ENCODE data around the gene CELF2.
A peak's percentile ranks its signal among the peaks of the same experiment; 100 is the strongest.

Gene CELF2

GRCh38 chr10:11142777-11143176, 125.1 kb downstream of the CELF2 start:
- Histone ChIP-seq H3K27me3 (replicated peaks; ENCODE audit: control insufficient read depth, insufficient read depth, low read length) (no peaks in the 10 kb centered on the region), H3K4me3 (ENCODE audit: low read length) (no peak overlapping the region), H3K9ac (ENCODE audit: low read length) (no peak overlapping the region), H3K36me3 (ENCODE audit: control insufficient read depth, insufficient read depth, low read length, severe bottlenecking) (no peaks in the 10 kb centered on the region), H3K9me3 (ENCODE audit: control insufficient read depth, low read length) (no peaks in the 10 kb centered on the region), H3K4me1 (ENCODE audit: control insufficient read depth, insufficient read depth, low read length) (peaks cover 2% of the 10 kb centered on the region)
- DNase-seq (ENCODE audit: low read depth): no peak

GRCh38 chr10:11143242-11143641, 125.6 kb downstream of the CELF2 start:
- H3K9me3 ChIP-seq (ENCODE audit: control insufficient read depth, low read length): no peaks in the 10 kb centered on the region
- no peak for DNase-seq (ENCODE audit: low read depth)
- no peaks in the 10 kb centered on the region for H3K36me3 ChIP-seq (ENCODE audit: control insufficient read depth, insufficient read depth, low read length, severe bottlenecking)
- H3K27me3 ChIP-seq (replicated peaks; ENCODE audit: control insufficient read depth, insufficient read depth, low read length): no peaks in the 10 kb centered on the region
- no peak overlapping the region for H3K4me3 ChIP-seq (ENCODE audit: low read length)
- no peak overlapping the region for H3K9ac ChIP-seq (ENCODE audit: low read length)
- H3K4me1 ChIP-seq (ENCODE audit: control insufficient read depth, insufficient read depth, low read length): peaks cover 2% of the 10 kb centered on the region

GRCh38 chr10:11144626-11145494, 127.2 kb downstream of the CELF2 start:
- Histone ChIP-seq H3K4me3 (ENCODE audit: low read length) (no peak overlapping the region), H3K4me1 (ENCODE audit: control insufficient read depth, insufficient read depth, low read length) (peaks cover 8% of the 10 kb centered on the region), H3K36me3 (ENCODE audit: control insufficient read depth, insufficient read depth, low read length, severe bottlenecking) (no peaks in the 10 kb centered on the region), H3K9me3 (ENCODE audit: control insufficient read depth, low read length) (no peaks in the 10 kb centered on the region), H3K9ac (ENCODE audit: low read length) (no peak overlapping the region), H3K27me3 (replicated peaks; ENCODE audit: control insufficient read depth, insufficient read depth, low read length) (no peaks in the 10 kb centered on the region)
- DNase-seq (ENCODE audit: low read depth): no peak

GRCh38 chr10:11145495-11145855, 127.8 kb downstream of the CELF2 start:
- H3K4me1 ChIP-seq (ENCODE audit: control insufficient read depth, insufficient read depth, low read length): peaks cover 11% of the 10 kb centered on the region
- H3K9ac ChIP-seq (ENCODE audit: low read length): no peak overlapping the region
- no peaks in the 10 kb centered on the region for H3K36me3 ChIP-seq (ENCODE audit: control insufficient read depth, insufficient read depth, low read length, severe bottlenecking)
- H3K9me3 ChIP-seq (ENCODE audit: control insufficient read depth, low read length): no peaks in the 10 kb centered on the region
- DNase-seq (ENCODE audit: low read depth): no peak
- no peaks in the 10 kb centered on the region for H3K27me3 ChIP-seq (replicated peaks; ENCODE audit: control insufficient read depth, insufficient read depth, low read length)
- H3K4me3 ChIP-seq (ENCODE audit: low read length): no peak overlapping the region

GRCh38 chr10:11146402-11147171, 128.9 kb downstream of the CELF2 start:
- Histone ChIP-seq H3K27me3 (replicated peaks; ENCODE audit: control insufficient read depth, insufficient read depth, low read length) (peaks cover 4% of the 10 kb centered on the region), H3K4me3 (ENCODE audit: low read length) (no peak overlapping the region), H3K9me3 (ENCODE audit: control insufficient read depth, low read length) (no peaks in the 10 kb centered on the region), H3K36me3 (ENCODE audit: control insufficient read depth, insufficient read depth, low read length, severe bottlenecking) (no peaks in the 10 kb centered on the region), H3K4me1 (ENCODE audit: control insufficient read depth, insufficient read depth, low read length) (peaks cover 11% of the 10 kb centered on the region), H3K9ac (ENCODE audit: low read length) (no peak overlapping the region)
- DNase-seq (ENCODE audit: low read depth): no peak

GRCh38 chr10:11147722-11148121, 130.1 kb downstream of the CELF2 start:
- Histone ChIP-seq H3K27me3 (replicated peaks; ENCODE audit: control insufficient read depth, insufficient read depth, low read length) (peaks cover 4% of the 10 kb centered on the region), H3K4me1 (ENCODE audit: control insufficient read depth, insufficient read depth, low read length) (peaks cover 11% of the 10 kb centered on the region), H3K9me3 (ENCODE audit: control insufficient read depth, low read length) (no peaks in the 10 kb centered on the region), H3K9ac (ENCODE audit: low read length) (no peak overlapping the region), H3K36me3 (ENCODE audit: control insufficient read depth, insufficient read depth, low read length, severe bottlenecking) (no peaks in the 10 kb centered on the region), H3K4me3 (ENCODE audit: low read length) (no peak overlapping the region)
- no peak for DNase-seq (ENCODE audit: low read depth)

GRCh38 chr10:11148142-11149028, 130.7 kb downstream of the CELF2 start:
- H3K27me3 ChIP-seq (replicated peaks; ENCODE audit: control insufficient read depth, insufficient read depth, low read length): peaks cover 7% of the 10 kb centered on the region
- H3K9me3 ChIP-seq (ENCODE audit: control insufficient read depth, low read length): no peaks in the 10 kb centered on the region
- DNase-seq (ENCODE audit: low read depth): no peak
- H3K4me3 ChIP-seq (ENCODE audit: low read length): no peak overlapping the region
- peaks cover 11% of the 10 kb centered on the region for H3K4me1 ChIP-seq (ENCODE audit: control insufficient read depth, insufficient read depth, low read length)
- H3K9ac ChIP-seq (ENCODE audit: low read length): no peak overlapping the region
- H3K36me3 ChIP-seq (ENCODE audit: control insufficient read depth, insufficient read depth, low read length, severe bottlenecking): no peaks in the 10 kb centered on the region

DNA sequence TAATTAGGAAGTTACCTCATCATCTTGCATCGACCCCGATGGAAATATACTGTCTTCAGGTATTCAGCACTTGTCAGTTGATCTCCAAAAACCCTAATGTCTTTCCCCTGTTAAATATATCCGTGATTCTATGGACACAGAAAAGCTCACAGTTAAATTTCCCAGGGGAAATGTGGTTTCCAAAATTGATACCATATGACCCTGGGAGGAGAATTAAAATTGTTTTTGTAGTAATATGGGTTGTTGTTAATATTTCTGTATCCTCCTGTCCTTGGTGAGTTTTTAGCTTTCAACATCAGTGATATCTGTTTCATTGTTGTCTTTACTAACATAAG, 132.1 kb downstream of the CELF2 start:
- Histone ChIP-seq H3K4me1 (ENCODE audit: control insufficient read depth, insufficient read depth, low read length) (peaks cover 11% of the 10 kb centered on the region), H3K36me3 (ENCODE audit: control insufficient read depth, insufficient read depth, low read length, severe bottlenecking) (no peaks in the 10 kb centered on the region), H3K4me3 (ENCODE audit: low read length) (peak overlapping the region; percentile 59), H3K9me3 (ENCODE audit: control insufficient read depth, low read length) (no peaks in the 10 kb centered on the region), H3K27me3 (replicated peaks; ENCODE audit: control insufficient read depth, insufficient read depth, low read length) (peaks cover 7% of the 10 kb centered on the region), H3K9ac (ENCODE audit: low read length) (no peak overlapping the region)
- DNase-seq (ENCODE audit: low read depth): no peak

GRCh38 chr10:11150231-11150731, 132.6 kb downstream of the CELF2 start:
- H3K4me1 ChIP-seq (ENCODE audit: control insufficient read depth, insufficient read depth, low read length): peaks cover 11% of the 10 kb centered on the region
- no peaks in the 10 kb centered on the region for H3K9me3 ChIP-seq (ENCODE audit: control insufficient read depth, low read length)
- no peak for DNase-seq (ENCODE audit: low read depth)
- no peaks in the 10 kb centered on the region for H3K36me3 ChIP-seq (ENCODE audit: control insufficient read depth, insufficient read depth, low read length, severe bottlenecking)
- H3K27me3 ChIP-seq (replicated peaks; ENCODE audit: control insufficient read depth, insufficient read depth, low read length): peaks cover 7% of the 10 kb centered on the region
- no peak overlapping the region for H3K9ac ChIP-seq (ENCODE audit: low read length)
- H3K4me3 ChIP-seq (ENCODE audit: low read length): no peak overlapping the region

- DNase-seq (ENCODE audit: low read depth): no peak
- Histone ChIP-seq H3K36me3 (ENCODE audit: control insufficient read depth, insufficient read depth, low read length, severe bottlenecking) (no peaks in the 10 kb centered on the region), H3K4me1 (ENCODE audit: control insufficient read depth, insufficient read depth, low read length) (peaks cover 11% of the 10 kb centered on the region), H3K9ac (ENCODE audit: low read length) (no peak overlapping the region), H3K9me3 (ENCODE audit: control insufficient read depth, low read length) (no peaks in the 10 kb centered on the region), H3K4me3 (ENCODE audit: low read length) (no peak overlapping the region), H3K27me3 (replicated peaks; ENCODE audit: control insufficient read depth, insufficient read depth, low read length) (peaks cover 7% of the 10 kb centered on the region)
Observed at GRCh38 chr10:11150879-11151415, 133.3 kb downstream of the CELF2 start.

All from adipocyte (in vitro differentiated cells).